GDM1 (cell line): ENCODE measurements around the gene OR10H3.
"Not testable (repeated sequence)": the region's sequence is repeated elsewhere in the genome, so short reads cannot be mapped to it uniquely, and the experiment has no call there.

Source experiments
- DNase-seq: peaks from one replicate; lab custom pipeline; 2025; lab: John Stamatoyannopoulos, UW

The OR10H3 gene

GRCh38 chr19:15779756-15780476 is 42.1 kb downstream of the OR10H3 start:
- DNase-seq = no peak

GRCh38 chr19:15780610-15781418 is 43.0 kb downstream of the OR10H3 start:
- DNase-seq = no peak

- no peak for DNase-seq
These were observed 43.9 kb downstream of the OR10H3 start for GRCh38 chr19:15781661-15782060.

GRCh38 chr19:15782211-15782610 is 44.4 kb downstream of the OR10H3 start:
- no peak for DNase-seq

GRCh38 chr19:15782896-15783295 is 45.1 kb downstream of the OR10H3 start:
- not testable (repeated sequence) for DNase-seq

GRCh38 chr19:15787611-15788155 is 49.9 kb downstream of the OR10H3 start, which contains the start of gene OR10H5:
TSS of gene OR10H5 (plus strand) at chr19:15787661. CDS start at chr19:15794049, 6,388 bp downstream.
- DNase-seq = no peak

- DNase-seq = no peak
These were observed 50.9 kb downstream of the OR10H3 start for GRCh38 chr19:15788594-15789270.

GRCh38 chr19:15790096-15790495 is 52.3 kb downstream of the OR10H3 start:
- no peak for DNase-seq
